Colonic mucosa (tissue), 4 donors: ENCODE results near the gene GBP4. TPM values are rescaled to one million over a fixed set of nuclear protein-coding genes. Genes with fewer than 3 reads are reported as not detected.

Experiments
- DNase-seq: peaks from one replicate; pipeline ENCODE4 v3.0.0-alpha.2; 2020
- H3K27ac ChIP-seq: fragments of 200-600 bp; one replicate; pipeline ENCODE4 v1.8.0; 2021
- H3K27me3 ChIP-seq: fragments of 200-600 bp; one replicate; pipeline ENCODE4 v1.8.0; 2021
- H3K36me3 ChIP-seq: fragments of 200-600 bp; one replicate; pipeline ENCODE4 v1.8.0; 2021
- H3K4me1 ChIP-seq: fragments of 200-600 bp; one replicate; pipeline ENCODE4 v1.8.0; 2021; ENCODE audit warnings: mild to moderate bottlenecking
- H3K4me3 ChIP-seq: fragments of 200-600 bp; one replicate; pipeline ENCODE4 v1.8.0; 2021
- H3K9ac ChIP-seq, 2 donors: one replicate each; pipeline ENCODE4 v1.7.0; 2013; ENCODE audit warnings: control low read depth in 2 of 2, low read depth in 2 of 2, low read length in 2 of 2
- H3K9me3 ChIP-seq: fragments of 200-600 bp; one replicate; pipeline ENCODE4 v1.8.0; 2021
- CTCF ChIP-seq: fragments of 200-600 bp; IDR thresholded peaks from one replicate; pipeline ENCODE4 v1.8.0; 2022; ENCODE audit warnings: antibody characterized with exemption, mild to moderate bottlenecking
- intact Hi-C: fragments of 100-400 bp; cut with DNase I; formaldehyde crosslinking; loops from one replicate; pipeline ENCODE4 v1.14.1; 2022
- total RNA-seq, 2 donors: library from RNA; stranded (reverse); fragmentation: NEBNext Ultra II Directional in 1 of 2; extraction: Animal tissue kit (Norgen Biotek cat#: 25700) in 1 of 2; gene quantifications; one replicate each; pipeline ENCODE4 v1.2.1, GENCODE V29; 2021
- donor health status: healthy.
- donor health status: DM: no; HTN: no; CAD: no.
- donor health status: DM: no; HTN: no; CAD: no.

Gene GBP4
- total RNA-seq, 2 donors from 2014 or later: 2.1 to 4.9 TPM

DNA sequence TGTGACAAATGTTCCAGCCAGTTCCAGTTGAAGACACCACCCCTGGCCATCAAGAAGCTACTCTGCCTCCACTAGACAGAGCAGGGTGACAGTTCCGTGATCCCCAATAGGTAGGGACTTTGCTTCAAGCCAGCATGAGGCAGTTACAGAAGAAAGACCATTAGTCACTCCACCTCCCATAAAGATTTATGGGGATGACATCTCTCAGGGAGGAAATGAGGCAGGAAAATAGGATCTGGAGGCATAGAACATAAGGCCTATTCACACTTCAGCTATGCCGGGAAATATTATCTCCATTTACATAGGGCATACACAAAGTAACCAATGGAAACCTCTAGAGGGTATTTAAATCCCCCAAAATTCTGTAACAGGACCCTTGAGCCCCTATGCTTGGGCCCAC, 19.4 kb downstream of the GBP4 start:
- DNase-seq: no peak
- no peak overlapping the region for H3K27ac ChIP-seq
- no peak for TF ChIP-seq CTCF
- no peaks in the 10 kb centered on the region for H3K9me3 ChIP-seq
- intact Hi-C loops: no loop called here
- H3K27me3 ChIP-seq: no peaks in the 10 kb centered on the region
- H3K9ac ChIP-seq: no peak overlapping the region
- H3K4me3 ChIP-seq: no peak overlapping the region
- no peaks in the 10 kb centered on the region for H3K4me1 ChIP-seq
- no peaks in the 10 kb centered on the region for H3K36me3 ChIP-seq

DNA sequence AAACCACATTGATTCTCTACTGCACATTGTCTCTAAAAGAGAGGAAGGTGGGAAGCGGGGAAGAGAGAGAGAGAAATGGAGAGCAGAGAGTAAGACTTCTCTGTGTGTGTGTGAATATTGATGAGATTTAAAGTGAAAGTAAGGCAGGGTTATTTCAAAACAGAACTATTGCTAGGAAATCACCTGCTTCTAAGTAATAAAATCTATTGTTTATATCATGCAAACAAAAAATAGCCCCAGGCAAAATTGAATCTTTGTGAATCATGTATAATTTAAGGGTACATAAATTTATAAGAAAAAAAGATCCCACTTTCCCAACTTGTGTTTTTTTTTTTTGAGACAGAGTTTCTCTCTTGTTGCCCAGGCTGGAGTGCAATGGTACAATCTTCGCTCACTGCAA, 21.8 kb downstream of the GBP4 start:
- intact Hi-C loops: no loop called here
- no peak for TF ChIP-seq CTCF
- H3K36me3 ChIP-seq: no peaks in the 10 kb centered on the region
- H3K9me3 ChIP-seq: no peaks in the 10 kb centered on the region
- H3K9ac ChIP-seq: no peak overlapping the region
- no peak overlapping the region for H3K4me3 ChIP-seq
- H3K4me1 ChIP-seq: no peaks in the 10 kb centered on the region
- DNase-seq: no peak
- H3K27ac ChIP-seq: no peak overlapping the region
- H3K27me3 ChIP-seq: no peaks in the 10 kb centered on the region

DNA sequence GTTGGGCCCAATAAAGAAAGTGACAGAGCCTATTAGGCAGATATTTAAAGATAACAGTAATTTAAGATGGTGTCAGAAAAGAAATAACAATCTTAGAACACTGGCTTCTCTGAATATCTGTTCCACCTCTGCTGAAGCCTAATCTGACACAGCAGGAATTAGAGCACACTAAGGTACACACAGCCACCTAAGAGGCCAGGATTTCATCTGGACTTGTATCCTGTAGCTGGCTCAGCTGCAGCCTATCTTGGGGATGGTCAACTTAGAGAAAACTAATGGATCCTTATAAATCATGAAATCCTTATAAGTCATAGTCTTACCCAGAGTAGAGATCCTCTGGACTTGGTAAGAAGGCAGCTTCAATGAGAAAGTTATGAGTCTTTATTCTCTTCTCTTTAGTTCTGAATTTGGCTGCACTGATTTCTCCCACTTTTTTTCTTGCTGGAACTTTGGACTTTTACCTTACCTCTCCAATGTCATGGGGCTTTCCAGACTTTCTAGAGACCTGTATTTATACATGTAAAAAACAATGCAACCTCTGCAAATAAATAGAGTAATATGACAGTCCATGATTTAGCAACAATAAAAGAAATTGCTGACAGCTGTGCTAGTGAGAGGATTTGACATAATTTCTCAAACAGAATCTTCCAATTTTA, 23.0 kb downstream of the GBP4 start, which contains the start of gene GBP7:
TSS of gene GBP7 (minus strand) at position 403 of the 656 bp plus-strand sequence. CDS start 4,068 bp downstream, outside the sequence.
- Histone ChIP-seq H3K9ac (no peak within 1 kb of the TSS), H3K9me3 (no peaks in the 10 kb centered on the region), H3K4me1 (no peaks in the 10 kb centered on the region), H3K27me3 (no peaks in the 10 kb centered on the region), H3K4me3 (no peak within 1 kb of the TSS), H3K27ac (no peak within 1 kb of the TSS), H3K36me3 (no peaks in the 10 kb centered on the region)
- no peak for TF ChIP-seq CTCF
- intact Hi-C loops: no loop called here
- DNase-seq: no peak

DNA sequence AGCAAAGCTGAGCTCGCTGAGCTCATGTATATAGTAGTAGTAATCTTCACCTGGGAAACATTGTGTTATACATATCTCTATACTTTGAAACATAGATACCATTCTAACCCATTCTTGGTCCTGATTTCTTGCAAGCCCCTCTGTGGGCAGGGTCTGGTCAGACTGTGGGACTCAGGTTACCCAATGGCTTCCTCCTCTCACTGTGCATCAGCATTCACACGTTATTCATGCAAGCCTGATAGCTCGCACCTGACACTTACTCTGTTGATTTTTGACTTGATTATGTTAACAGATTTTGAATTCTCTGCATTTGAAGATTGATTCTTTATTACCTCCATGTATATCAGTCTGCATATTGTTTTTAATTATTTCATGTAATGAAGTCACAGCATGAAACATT, 24.3 kb downstream of the GBP4 start:
- Histone ChIP-seq H3K9me3 (no peaks in the 10 kb centered on the region), H3K36me3 (no peaks in the 10 kb centered on the region)

GRCh38 chr1:89172468-89173143, 26.1 kb downstream of the GBP4 start:
- no peaks in the 10 kb centered on the region for H3K27me3 ChIP-seq
- H3K36me3 ChIP-seq: no peaks in the 10 kb centered on the region
- H3K27ac ChIP-seq: no peak overlapping the region
- no peak for DNase-seq
- H3K4me3 ChIP-seq: no peak overlapping the region
- TF ChIP-seq CTCF: no peak
- no peak overlapping the region for H3K9ac ChIP-seq
- no peaks in the 10 kb centered on the region for H3K4me1 ChIP-seq
- no peaks in the 10 kb centered on the region for H3K9me3 ChIP-seq
- intact Hi-C loops: no loop called here

More for the DNA sequence above, 24.3 kb downstream of the GBP4 start:
- intact Hi-C loops: no loop called here
- Histone ChIP-seq H3K4me1 (no peaks in the 10 kb centered on the region), H3K4me3 (no peak overlapping the region), H3K27me3 (no peaks in the 10 kb centered on the region), H3K9ac (no peak overlapping the region), H3K27ac (no peak overlapping the region)
- DNase-seq: no peak
- no peak for TF ChIP-seq CTCF
